DMS 273 treated with DMSO at 0.1 percent for 48 hours (cell line): ENCODE measurements around the gene SLAIN2.
"Not testable (repeated sequence)": the region's sequence is repeated elsewhere in the genome, so short reads cannot be mapped to it uniquely, and the experiment has no call there.

Experiments
- DNase-seq: peaks from one replicate; lab custom pipeline; 2025; lab: John Stamatoyannopoulos, UW

The SLAIN2 gene

DNA sequence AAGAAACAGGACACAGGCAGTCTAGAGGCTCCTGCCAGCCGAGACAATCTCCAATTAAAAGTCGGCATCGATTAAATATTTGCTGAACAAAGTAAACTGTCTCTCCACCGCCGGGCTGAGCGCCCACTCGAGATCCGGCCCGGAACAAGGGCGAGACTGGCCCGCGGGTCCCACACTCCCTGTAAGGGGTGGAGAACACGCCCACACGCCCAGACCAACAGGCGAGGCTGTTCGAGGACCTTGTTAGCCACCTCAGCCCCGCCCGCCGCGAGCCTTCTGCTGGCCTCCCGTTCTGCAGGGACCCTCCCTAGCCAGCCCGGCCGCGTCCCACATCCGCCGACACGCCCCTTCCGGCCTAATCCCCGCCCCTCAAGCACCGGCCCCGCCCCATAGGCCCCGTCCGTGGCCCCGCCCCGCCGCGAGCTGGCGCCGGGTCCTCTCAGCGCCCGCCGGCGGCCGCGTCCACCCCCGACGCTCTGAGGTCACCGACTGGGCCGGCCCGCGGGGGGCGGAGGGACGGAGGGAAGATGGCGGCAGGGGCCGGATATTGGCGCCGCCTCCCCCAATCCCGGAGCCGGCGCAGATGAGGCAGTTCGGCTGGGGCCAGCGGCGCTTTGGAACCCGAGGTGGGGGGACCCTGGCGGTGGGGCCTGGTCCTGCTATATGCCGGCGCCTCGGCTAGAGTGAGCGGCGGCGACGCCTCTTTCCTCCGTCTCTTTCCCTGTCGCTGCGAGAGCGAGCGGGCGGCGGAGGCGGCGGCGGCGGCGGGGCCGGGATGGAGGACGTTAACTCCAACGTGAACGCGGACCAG, at the start of gene SLAIN2:
Gene SLAIN2 (plus strand): TSS at position 565 of the 811 bp plus-strand sequence. CDS start 211 bp downstream, at position 776.
- DNase-seq: peak; percentile 66

DNA sequence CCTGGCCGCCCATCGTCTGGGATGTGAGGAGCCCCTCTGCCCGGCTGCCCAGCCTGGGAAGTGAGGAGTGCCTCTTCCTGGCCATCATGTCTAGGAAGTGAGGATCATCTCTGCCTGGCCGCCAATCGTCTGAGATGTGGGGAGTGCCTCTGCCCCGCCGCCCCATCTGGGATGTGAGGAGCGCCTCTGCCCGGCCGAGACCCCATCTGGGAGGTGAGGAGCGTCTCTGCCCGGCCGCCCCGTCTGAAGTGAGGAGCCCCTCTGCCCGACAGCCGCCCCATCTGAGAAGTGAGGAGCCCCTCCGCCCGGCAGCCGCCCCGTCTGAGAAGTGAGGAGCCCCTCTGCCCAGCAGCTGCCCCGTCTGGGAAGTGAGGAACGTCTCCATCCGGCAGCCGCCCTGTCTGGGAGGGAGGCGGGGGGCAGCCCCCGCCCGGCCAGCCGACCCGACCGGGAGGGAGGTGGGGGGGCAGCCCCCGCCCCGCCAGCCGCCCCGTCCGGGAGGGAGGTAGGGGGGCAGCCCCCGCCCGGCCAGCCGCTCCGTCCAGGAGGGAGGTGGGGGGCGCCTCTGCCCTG, 49.0 kb upstream of the SLAIN2 start:
- not testable (repeated sequence) for DNase-seq

DNA sequence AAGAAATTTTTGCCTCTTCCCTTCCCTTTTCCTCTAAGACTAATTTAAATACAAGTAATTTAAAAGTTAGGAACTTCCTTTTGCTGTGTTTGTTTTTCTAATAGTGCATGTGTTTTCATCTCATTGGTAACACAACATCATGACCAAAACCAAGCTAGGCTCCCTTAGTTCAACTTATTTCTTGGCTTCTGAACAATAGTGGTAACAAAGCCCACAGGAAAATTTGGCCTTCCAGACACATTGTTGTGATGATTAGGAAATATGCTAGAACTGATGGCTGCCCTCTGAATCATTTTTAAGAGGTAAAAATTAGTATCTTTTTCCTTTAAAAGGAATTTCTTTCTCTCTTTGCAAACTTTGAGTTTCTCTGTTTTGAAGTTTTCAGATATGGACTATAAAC, 46.2 kb upstream of the SLAIN2 start:
- DNase-seq: no peak

DNA sequence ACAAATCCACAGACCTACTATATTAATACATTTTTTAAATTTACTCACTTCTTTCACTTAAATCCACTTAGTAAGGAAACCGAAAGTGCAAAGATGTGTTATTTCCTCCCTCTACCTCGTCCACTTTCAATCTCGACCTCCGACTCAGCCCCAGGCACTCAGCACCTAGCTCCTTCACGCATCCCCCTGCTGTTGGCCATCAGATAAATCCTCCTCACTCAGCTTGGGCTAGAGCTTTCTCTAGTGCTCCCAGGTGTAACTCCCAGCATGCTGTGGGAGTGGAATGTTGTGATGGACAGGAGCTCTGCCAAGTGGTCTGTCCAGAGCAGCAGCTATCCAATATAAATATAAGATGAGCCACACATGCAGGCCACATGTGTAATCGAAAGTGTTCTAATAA, 45.0 kb upstream of the SLAIN2 start:
- DNase-seq: no peak

DNA sequence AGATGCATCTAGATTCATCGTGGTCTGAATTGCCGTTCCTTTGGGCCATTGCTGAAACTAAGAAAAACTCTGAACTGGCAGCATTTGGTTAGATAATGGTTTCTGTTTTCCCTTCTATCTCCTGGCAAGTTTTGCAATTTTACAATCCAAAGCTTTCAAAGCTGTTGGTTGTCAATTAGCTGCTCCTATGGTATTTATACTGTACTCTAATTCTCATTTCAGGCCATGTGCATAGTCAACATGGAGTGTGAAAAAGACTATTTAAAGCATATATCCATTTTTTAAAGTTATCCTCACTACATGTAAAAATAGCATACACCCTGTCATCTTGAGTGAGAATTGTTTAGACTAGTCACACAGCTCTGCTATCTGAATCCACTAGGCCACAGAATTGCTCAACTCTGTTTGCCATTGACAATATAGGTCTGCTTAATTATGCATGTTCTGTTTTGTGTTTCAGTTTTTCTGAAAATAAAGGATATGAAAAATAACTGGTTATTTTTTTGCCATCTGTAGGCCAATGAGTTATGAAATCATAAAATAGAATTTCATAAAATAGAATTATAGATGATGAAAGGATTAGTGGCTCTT, 44.0 kb upstream of the SLAIN2 start:
- no peak for DNase-seq

DNA sequence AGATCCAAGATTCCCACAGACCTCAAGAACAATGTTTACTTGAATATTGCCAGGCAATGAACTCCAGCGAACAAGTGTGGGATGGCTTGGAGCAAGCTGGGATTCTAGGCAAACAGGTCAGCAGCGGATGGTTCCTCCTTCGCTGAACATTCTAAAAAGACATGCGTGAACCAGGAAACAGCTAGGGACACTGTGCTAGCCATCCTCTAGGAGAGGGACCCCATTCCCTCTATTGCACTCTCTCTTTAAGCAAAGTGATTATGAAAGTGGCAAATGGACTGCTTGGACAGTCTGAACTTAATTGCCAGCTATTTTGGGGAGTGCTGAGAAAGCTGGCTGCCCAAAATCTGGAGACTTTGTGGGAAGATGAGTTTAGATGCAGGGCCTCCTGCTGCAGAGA, 41.8 kb upstream of the SLAIN2 start:
- DNase-seq: no peak

DNA sequence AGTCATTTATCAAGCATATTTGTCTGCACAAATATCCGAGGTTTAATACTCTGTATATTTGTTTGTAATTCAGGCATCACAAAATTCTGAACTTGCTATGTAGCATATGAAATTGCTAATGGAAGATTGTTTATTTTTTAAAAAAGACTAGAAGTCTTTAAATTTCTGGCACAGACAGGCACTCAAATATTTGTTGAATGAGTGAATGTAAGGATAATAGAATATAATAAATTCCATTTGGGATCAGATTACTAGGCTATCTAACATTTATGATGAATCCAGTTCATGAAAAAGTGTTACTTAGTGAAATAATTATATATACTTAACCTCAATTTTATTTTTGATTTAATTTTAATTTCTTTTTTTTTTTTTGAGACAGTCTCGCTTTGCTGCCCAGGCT, 41.3 kb upstream of the SLAIN2 start:
- no peak for DNase-seq

DNA sequence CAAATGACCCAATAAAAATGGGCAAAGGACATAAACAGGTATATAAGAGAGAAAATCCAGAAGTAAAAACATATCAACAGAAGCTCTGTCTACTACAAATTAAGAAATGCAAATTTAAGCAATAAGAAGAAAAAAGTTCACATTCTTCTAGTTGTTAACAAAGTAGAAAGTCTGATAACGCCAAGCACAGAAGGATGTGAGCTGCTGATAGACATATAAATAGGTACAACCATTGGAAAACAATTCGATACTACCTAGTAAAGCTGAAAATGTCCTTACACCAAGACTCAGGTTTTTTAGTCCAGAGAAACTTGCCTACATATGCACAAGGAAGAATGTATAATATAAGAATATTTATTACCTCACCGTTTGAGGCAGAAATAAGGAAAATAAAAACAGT, 35.8 kb upstream of the SLAIN2 start:
- DNase-seq: no peak

DNA sequence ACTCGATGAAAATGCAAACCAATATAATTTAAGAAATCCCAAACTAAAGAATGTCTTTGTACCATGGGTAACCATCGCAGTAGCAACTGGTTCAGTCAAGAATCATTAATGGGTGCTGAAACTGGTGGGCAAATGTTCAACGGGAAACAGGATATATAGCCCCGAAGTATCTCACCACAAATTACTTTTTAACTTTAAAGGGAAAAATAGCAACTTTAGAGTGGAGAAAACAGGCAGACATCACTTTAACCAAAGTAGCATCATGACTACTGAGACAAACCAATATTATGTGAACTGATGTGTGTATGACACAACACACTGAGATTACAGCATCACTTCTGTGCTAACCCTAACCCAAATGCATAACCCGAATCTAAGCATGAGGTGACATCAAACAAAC, 33.8 kb upstream of the SLAIN2 start:
- no peak for DNase-seq

DNA sequence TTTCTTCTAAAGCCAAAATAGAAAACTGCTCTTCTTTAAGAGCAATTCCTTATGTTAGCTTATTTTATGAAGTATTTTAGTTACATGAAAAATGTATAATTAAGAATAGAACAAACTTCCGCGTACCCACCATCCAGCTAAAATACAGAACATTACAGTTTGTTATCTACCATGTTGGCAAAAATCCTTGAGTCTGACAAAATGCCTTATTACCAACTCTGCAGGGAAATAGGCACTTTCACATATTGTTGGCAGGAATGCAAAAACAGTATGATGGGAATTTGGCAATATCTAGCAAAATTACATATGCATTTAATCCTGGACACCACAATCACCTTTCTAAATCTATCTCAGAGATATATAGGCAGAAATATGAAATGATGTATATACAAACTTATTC, 32.4 kb upstream of the SLAIN2 start:
- no peak for DNase-seq

DNA sequence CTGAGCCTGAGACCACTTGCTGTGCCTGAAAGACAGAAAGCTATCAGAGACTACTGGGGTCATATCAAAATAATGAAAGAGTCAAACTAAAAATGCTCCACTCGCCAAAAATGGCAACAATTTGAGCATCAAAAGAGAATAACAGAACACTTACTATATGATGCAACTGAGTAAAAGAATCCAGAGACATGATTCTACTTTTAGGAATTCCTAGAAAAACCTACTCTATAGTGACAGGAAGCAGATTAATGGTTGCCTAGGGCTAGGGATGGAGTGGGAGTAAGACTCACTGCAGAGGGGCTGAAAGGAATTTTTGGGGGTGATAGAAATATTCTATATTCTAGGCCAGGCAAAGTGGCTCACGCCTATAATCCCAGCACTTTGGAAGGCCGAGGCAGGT, 29.4 kb upstream of the SLAIN2 start:
- no peak for DNase-seq

DNA sequence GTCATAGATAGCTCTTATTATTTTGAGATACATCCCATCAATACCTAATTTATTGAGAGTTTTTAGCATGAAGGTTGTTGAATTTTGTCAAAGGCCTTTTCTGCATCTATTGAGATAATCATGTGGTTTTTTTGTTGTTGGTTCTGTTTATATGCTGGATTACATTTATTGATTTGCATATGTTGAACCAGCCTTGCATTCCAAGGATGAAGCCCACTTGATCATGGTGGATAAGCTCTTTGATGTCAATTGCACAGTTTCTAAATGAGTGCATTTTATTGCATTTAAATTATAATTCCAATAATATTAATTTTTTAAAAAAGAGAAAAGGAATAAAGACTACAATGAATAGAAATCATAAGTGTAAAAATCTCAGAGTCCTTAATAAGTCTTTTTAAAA, 26.6 kb upstream of the SLAIN2 start:
- not testable (repeated sequence) for DNase-seq

DNA sequence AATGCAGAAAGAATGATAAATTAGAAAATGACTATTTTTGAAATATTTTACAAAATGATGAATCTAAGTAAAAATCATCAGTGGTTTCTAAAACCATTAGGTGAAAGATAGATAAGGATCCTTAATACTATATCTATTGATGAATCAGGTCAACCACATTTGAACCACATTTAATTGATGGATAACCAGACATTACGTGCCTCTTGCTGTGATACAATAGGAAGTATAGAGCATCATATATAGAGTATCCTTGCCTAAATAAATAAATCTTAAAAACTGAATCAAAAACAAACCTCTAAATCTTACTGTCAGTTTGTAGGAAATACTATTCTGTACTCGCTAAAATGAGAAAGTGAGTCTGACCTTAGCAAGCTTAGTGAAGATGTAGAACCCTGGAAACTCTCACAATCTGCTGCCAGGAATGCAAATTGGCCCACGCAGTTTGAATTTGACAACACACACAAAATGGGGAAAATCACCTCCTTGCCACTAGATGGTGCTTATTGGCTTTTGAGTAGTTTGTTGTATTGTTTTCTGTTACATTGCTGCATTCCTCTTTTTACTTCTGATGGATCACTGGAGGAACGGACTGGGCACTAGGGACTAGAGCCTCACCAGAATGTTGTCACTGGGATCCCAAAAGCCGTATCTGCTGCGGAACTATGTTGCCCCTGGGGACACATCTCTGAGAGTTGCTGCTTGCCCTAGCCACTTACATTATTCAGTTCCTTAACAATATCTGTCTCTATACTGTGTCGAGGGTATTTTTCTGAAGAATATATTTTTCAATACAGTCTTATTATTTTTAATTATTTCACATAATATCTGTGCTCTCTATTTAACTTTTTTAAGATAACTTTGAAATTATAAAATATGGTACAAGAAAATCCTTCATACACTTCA, 25.4 kb upstream of the SLAIN2 start:
- peak; percentile 35 for DNase-seq

DNA sequence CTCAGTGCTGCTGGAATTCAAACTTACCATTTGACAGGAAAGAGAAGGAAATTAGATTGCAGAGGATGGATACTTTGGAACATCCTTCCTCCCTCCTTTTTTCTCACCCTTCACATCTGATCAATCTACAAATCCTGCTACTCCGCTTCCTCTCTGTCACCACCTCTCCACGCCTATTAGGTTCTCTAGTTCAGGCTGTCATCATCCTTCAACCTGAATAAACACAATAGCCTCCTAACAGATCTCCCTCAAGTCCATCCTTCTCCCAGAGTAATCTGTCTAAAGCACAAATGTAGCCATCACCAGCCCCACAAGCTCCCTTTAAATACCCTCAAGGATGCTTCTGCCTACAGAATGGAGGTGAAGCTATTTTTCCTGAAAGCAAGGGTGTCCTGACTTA, 20.0 kb upstream of the SLAIN2 start:
- DNase-seq: no peak

DNA sequence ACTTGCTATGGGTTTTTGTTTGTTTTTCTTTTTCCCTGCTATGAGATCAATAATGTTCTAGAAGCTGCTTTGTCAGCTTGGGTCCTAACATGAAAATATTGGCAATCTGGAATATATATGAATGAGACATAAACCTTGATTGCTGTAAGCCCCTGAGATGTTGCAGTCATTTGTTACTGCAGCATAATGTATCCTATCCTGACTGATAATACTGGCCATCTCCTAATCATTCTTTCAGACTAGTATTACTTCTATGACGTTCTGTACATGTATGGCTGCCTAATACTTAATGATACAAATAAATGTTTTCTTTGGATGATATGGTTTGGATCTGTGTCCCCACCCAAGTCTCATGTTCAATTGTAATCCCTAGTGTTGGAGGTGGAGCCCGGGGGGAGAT, 19.3 kb upstream of the SLAIN2 start:
- no peak for DNase-seq

DNA sequence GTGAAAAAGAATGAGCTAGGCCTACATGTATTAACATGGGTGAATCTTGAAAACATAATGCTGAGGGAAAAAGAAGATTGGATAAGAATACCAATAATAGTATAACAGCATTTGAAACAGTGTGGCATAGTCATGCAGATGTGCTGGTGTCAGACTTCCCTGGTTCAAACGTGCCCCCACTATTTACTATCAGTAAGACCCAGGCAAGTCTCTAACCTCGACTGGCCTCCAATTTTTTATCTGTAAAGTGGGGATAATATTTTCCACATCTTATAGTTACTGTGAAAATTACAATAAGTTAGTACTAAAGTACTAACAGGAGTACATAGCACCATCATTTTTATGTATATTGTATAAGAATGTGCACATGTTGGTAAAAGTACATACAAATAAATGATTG, 17.0 kb upstream of the SLAIN2 start:
- no peak for DNase-seq

DNA sequence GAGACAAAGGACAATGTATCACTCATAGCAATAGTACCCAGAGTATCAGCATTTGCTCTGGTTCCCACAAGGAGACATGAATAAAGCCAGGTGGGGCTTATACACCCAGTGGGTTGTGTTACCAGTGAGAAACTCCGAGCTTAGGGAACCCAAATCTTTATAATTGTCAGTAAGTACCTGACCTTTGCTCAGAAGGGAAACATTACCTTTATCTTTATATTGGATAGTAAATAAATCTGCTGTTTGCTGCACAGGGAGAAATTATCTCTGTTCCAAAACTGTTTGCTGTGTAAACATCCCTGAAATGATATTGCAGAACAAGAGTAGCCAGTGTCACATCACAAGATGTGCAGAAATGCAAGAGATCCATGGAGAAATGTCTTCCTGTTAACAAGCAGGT, 12.1 kb upstream of the SLAIN2 start:
- no peak for DNase-seq

DNA sequence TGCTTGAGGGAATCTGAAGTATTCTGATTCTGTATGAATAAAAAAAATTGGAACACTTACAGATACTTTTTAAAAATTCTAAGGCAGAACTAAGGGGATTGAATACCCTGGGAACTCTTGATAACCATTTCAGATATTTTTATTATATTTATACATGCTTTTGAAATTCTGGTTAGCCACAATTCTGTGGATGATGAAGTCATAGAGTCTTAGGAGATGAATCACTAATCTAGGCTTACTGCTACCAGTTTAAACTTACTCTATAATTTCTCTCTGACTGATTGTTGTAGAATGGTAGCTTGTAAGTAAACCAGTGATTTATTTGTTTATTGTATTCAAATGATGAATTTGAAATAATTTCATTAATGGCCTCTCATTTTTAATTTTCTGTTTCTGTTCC, 11.4 kb upstream of the SLAIN2 start:
- no peak for DNase-seq

DNA sequence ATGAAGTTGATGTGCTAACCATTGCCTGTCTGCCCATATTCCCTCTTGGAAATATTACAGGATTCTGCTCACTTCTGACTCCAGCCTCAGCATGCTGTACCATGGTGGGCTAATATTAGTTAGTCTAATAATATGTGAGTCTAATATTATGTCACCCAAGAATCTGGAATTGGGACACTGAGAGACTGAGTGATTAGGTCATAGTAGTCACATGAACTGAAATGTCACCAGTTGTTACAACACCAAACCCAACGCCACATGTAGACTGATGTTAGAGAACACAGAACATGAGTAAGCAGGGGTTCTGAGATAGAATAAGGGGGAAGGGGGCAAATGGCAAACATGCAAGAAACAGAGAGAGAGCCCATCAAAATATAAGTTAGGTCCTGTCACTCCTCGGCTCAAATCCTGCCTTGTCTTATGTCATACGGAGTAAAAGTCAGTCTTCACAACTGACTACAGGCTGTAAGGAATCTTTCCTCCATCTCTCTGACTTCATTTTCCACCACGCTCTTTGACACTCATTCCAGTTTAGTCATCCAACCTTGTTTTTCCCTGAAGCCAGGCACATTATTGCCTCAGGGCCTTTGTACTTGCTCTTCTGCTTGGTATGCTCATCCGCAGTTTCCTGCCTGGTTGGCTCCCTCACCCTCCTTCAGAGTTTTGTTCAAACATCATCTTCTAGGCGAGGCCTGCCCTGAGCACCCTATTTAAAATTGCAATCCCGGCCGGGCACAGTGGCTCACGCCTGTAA, 9.6 kb upstream of the SLAIN2 start:
- no peak for DNase-seq

DNA sequence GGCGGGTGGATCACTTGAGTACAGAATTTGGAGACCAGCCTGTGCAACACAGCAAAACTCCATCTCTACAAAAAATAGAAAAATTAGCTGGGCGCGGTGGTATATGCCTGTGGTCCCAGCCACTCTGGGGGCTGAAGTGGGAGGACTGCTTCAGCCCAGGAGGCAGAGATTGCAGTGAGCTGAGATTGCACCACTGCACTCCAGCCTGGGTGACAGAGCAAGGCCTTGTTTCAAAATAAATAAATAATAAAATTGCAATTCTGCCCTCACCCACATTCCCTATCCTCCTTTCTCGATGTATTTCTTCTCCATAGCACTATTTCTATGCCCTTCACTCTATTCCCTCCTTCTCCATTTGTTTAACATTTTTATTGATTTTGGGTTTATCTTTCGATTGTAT, 8.7 kb upstream of the SLAIN2 start:
- no peak for DNase-seq

DNA sequence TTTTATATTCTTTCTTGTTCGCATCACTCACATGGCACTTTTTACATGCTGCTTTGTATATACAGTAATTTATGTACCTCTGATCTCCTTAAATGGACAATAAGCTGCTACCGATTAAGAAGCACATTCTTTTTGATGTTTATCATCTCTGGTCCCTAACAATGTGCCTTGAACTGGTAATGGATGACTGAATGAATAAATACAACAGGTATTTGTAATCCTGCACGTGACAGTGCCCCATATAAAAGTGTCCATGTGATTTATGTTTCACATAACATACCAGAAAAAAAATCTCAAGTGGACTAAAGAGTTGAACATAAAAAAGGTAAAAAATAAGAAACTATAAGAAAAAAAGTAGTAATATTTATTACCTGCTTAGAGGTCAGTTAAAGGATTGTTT, 7.7 kb upstream of the SLAIN2 start:
- DNase-seq: no peak

DNA sequence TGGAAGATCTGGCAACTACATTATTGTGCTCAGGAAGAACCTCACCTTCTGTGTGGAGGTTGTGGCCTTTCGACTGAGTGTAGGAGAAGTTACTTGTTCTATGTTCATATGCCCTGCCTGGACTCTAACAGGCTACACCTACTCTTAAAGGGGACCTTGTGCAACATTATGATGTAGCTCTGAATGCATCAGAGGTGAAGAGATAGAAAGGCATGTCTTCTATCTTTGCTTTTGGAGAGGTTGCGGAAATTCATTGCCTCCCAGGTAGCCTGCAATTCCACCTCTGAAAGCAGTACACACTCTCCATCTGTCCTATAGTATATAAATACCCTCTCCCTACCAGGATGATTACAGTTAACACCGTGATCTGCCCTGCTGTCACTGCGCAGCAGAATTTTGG, 7.1 kb upstream of the SLAIN2 start:
- DNase-seq: no peak
